ENCODE results near the gene GAS7. TPM values are rescaled to one million over a fixed set of nuclear protein-coding genes. Genes with fewer than 3 reads are reported as not detected.

GAS7 gene
- total and polyA plus RNA-seq, 2 donors (not counting 1 experiment from before 2014, with no cell fraction given), result 3.4 to 13.6 TPM

DNA sequence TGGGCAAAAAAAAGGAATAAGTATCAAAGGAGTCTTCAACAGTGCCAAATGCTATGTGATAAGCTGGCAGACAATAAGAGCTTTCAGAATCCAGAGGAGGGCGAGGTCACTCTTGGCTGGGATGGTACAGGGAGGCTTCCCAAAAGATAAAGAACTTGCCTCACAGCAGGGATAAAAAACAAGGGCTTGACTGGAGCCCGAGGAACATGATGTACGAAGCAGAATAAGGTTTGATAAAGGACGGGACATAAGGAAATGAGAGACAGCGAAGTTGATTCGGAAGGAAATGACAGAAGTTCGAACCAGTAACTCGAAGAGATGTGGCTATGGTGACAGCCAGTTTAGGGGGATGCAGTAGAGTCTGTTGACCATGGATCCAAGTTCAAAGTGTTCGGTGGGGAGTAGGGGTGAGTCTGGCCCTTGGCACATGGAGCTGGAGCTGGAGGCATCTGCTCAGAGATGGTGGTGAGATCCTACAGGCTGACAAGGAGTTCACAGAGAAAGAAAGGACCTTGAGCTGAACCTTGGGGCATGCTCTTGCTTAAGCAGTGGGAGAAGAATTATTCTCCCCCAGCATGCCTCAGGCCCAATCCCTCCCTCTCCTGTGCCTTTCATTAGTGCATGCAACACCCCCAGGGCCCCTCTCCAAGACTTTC is 155.7 kb downstream of the GAS7 start:
- peak overlapping the region; percentile 8 for H3K4me3 Mint-ChIP-seq
- POLR2A ChIA-PET, result interaction anchor here (1.2 kb wide), 1 partner anchor 72 kb away, joined by 5 read pairs; no protein-coding TSS in a partner anchor
- 91% methylated on average over 9 of the region's 9 CpGs for WGBS (ENCODE audit: insufficient coverage)
- ATAC-seq (ENCODE audit: low read depth) (no peak), DNase-seq (no peak)
- Histone ChIP-seq H4K20me1 (ENCODE audit: control insufficient read depth, insufficient read depth, low read length, poor library complexity, severe bottlenecking) (no peaks in the 10 kb centered on the region), H3K79me2 (ENCODE audit: control insufficient read depth, insufficient read depth, low read length) (peaks cover 15% of the 10 kb centered on the region), H3K4me1 (ENCODE audit: control insufficient read depth in 2 of 2, insufficient read depth in 2 of 2, low read length in 2 of 2) (peaks cover 25 to 45% of the 10 kb centered on the region in 2 donors), H3K4me3 (ENCODE audit: control extremely low read depth in 1 of 5, extremely low read depth in 1 of 5, insufficient read depth in 1 of 5, low read depth in 2 of 5, low read length in 4 of 5) (no peak overlapping the region), H2AFZ (ENCODE audit: insufficient read depth, low read depth, low read length, poor library complexity, severe bottlenecking) (no peak overlapping the region), H3K36me3 (replicated peaks in 1 of 2; ENCODE audit: control extremely low read depth in 1 of 2, control insufficient read depth in 1 of 2, extremely low read depth in 1 of 2, insufficient read depth in 2 of 2, low read length in 1 of 2) (peaks cover 0 to 1% of the 10 kb centered on the region in 2 experiments), H3K27me3 (replicated peaks in 1 of 4; ENCODE audit: control extremely low read depth in 1 of 4, control insufficient read depth in 3 of 4, insufficient read depth in 4 of 4, low read length in 3 of 4) (no peaks in the 10 kb centered on the region), H3K9me3 (ENCODE audit: control extremely low read depth in 1 of 3, control insufficient read depth in 2 of 3, insufficient read depth in 1 of 3, low read length in 2 of 3) (no peaks in the 10 kb centered on the region), H3K4me2 (replicated peaks; ENCODE audit: low read depth, low read length, poor library complexity, severe bottlenecking) (no peak overlapping the region), H3K27ac (ENCODE audit: low read length in 2 of 2) (peak overlapping the region in 1 of 2 donors; percentile 18), H3K9ac (ENCODE audit: low read length) (no peak overlapping the region)
- CTCF ChIA-PET, result interaction anchor here (0.6 to 1.6 kb wide), 4 partner anchors 9 to 77 kb away, joined by 3 to 5 read pairs (median 3); no protein-coding TSS in a partner anchor
- no peak for TF ChIP-seq EZH2 (IDR thresholded peaks at IDR 0.05; ENCODE audit: borderline replicate concordance, insufficient read depth, low read depth, low read length, poor library complexity, severe bottlenecking)
- TF ChIP-seq, protein P1, sequence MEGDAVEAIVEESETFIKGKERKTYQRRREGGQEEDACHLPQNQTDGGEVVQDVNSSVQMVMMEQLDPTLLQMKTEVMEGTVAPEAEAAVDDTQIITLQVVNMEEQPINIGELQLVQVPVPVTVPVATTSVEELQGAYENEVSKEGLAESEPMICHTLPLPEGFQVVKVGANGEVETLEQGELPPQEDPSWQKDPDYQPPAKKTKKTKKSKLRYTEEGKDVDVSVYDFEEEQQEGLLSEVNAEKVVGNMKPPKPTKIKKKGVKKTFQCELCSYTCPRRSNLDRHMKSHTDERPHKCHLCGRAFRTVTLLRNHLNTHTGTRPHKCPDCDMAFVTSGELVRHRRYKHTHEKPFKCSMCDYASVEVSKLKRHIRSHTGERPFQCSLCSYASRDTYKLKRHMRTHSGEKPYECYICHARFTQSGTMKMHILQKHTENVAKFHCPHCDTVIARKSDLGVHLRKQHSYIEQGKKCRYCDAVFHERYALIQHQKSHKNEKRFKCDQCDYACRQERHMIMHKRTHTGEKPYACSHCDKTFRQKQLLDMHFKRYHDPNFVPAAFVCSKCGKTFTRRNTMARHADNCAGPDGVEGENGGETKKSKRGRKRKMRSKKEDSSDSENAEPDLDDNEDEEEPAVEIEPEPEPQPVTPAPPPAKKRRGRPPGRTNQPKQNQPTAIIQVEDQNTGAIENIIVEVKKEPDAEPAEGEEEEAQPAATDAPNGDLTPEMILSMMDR (IDR thresholded peaks at IDR 0.05), result no peak
- intact Hi-C loops (cut with micrococcal nuclease), result loop anchor here (1.0 to 5.0 kb wide), 3 partner anchors 21 to 185 kb away; no protein-coding TSS in a partner anchor
- H3K27ac Mint-ChIP-seq, result peak overlapping the region; percentile 35
- no peaks in the 10 kb centered on the region for H3K9me3 Mint-ChIP-seq (ENCODE audit: insufficient read depth)
- H3K4me1 Mint-ChIP-seq, result peaks cover 51% of the 10 kb centered on the region
- no peaks in the 10 kb centered on the region for H3K27me3 Mint-ChIP-seq

All from B cell (primary cell).